Breast epithelium (tissue), 3 donors: ENCODE measurements around the gene KIF1A.

ENCODE experiments used
- CTCF ChIP-seq, 3 donors: fragments of 450-650 bp; IDR thresholded peaks; one replicate each; pipeline ENCODE4 v1.5.1; 2016 to 2017; ENCODE audit warnings: antibody characterized with exemption in 3 of 3, mild to moderate bottlenecking in 3 of 3, moderate library complexity in 3 of 3
- POLR2A ChIP-seq: fragments of 450-650 bp; IDR thresholded peaks from one replicate; pipeline ENCODE4 v1.6.1; 2016; ENCODE audit warnings: antibody characterized with exemption, mild to moderate bottlenecking, moderate library complexity
- POLR2AphosphoS5 ChIP-seq, 3 donors: sonication (generic); formaldehyde crosslinking; IDR thresholded peaks; one replicate each; pipeline ENCODE4 v1.6.1; 2017; ENCODE audit warnings: antibody characterized with exemption in 3 of 3

GRCh38 chr2:240858871-240859270 is 38.9 kb upstream of the KIF1A start:
- TF ChIP-seq CTCF (IDR thresholded peaks at IDR 0.05): no peak
- no peak for TF ChIP-seq POLR2AphosphoS5 (IDR thresholded peaks at IDR 0.05)
- no peak for TF ChIP-seq POLR2A
